Right lobe of liver (tissue), 6 donors: ENCODE measurements around the gene KIR2DL3. TPM values are rescaled to one million over a fixed set of nuclear protein-coding genes. Genes with fewer than 3 reads are reported as not detected.

Source experiments
- ATAC-seq, 4 donors: fragments of 200-7000 bp; cut with Tn5 transposase; one replicate each; pipeline ENCODE4 v1.9.1; 2020; ENCODE audit warnings: mild to moderate bottlenecking in 4 of 4, moderate library complexity in 4 of 4
- DNase-seq, 3 donors: peaks; one replicate each; pipeline ENCODE4 v3.0.0-alpha.2; 2020
- H3K27ac ChIP-seq, 3 donors: fragments of 200-600 bp; one replicate each; pipeline ENCODE4 v1.8.0; 2022
- H3K27me3 ChIP-seq, 2 donors: fragments of 200-600 bp; one replicate each; pipeline ENCODE4 v1.8.0; 2022
- H3K36me3 ChIP-seq, 4 donors: fragments of 200-600 bp; sonication (generic) in 1 of 4; one replicate each; pipeline versions ENCODE4 v1.5.1 to v1.8.0; 2017 to 2022; ENCODE audit warnings: control low read depth in 1 of 4
- H3K4me1 ChIP-seq, 4 donors: fragments of 200-600 bp; sonication (generic) in 1 of 4; one replicate each; pipeline versions ENCODE4 v1.5.1 to v1.8.0; 2017 to 2022; ENCODE audit warnings: control low read depth in 1 of 4
- H3K4me3 ChIP-seq, 3 donors: fragments of 200-600 bp; one replicate each; pipeline ENCODE4 v1.8.0; 2022
- H3K9me3 ChIP-seq, 4 donors: fragments of 200-600 bp; sonication (generic) in 1 of 4; one replicate each; pipeline versions ENCODE4 v1.5.1 to v1.8.0; 2017 to 2022; ENCODE audit warnings: control low read depth in 1 of 4
- POLR2A ChIP-seq: fragments of 450-650 bp; IDR thresholded peaks from one replicate; pipeline ENCODE4 v1.6.1; 2017; ENCODE audit warnings: antibody characterized with exemption, mild to moderate bottlenecking
- WGBS: methylation state at CpG from one replicate; pipeline ENCODE4 v1.1.6; 2018; ENCODE audit warnings: low coverage, low lambda C conversion rate; ENCODE audit not compliant: insufficient coverage; ENCODE audit errors: missing lambda C conversion rate; 5-methylcytosine and 5-hydroxymethylcytosine counted together
- intact Hi-C, 2 donors: fragments of 100-400 bp; cut with DNase I; formaldehyde crosslinking; loops; one replicate each; pipeline versions ENCODE4 v1.11.2 to v1.14.1; 2022
- total RNA-seq, 6 experiments: library from RNA; depleted of rRNA in 2 of 6; stranded (reverse); fragments of >200 nt in 2 of 6; fragmentation: NEBNext Ultra II Directional in 3 of 6; extraction: Animal tissue kit (Norgen Biotek cat#: 25700) in 3 of 6; gene quantifications; one replicate each; pipeline versions ENCODE4 v1.1.0 to v1.2.4, GENCODE V29; 2016 to 2023
- TF ChIP-seq, protein P1 (sequence below), 4 donors: fragments of 200-600 bp in 3 of 4; fragments of 450-650 bp in 1 of 4; IDR thresholded peaks; one replicate each; pipeline versions ENCODE4 v1.5.1 to v1.8.0; 2016 to 2022; ENCODE audit warnings: antibody characterized with exemption in 4 of 4, mild to moderate bottlenecking in 2 of 4
- donor health status: DM: no; HTN: yes; CAD: no.
- donor health status: DM: no; HTN: no; CAD: no.
- donor health status: DM: no; HTN: no; CAD: no.
- donor health status: DM: no; HTN: yes; CAD: no.
- donor health status: DM: no; HTN: yes; CAD: no.

KIR2DL3 gene
- total RNA-seq, 6 experiments from 2014 or later: not detected

DNA sequence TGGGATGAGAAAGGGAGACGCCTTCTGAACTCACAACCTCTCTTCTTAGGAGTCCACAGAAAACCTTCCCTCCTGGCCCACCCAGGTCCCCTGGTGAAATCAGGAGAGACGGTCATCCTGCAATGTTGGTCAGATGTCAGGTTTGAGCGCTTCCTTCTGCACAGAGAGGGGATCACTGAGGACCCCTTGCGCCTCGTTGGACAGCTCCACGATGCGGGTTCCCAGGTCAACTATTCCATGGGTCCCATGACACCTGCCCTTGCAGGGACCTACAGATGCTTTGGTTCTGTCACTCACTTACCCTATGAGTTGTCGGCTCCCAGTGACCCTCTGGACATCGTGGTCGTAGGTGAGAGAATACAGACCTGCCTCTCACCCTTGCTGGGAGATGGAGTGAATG lies 10.8 kb upstream of the KIR2DL3 start:
- H3K27ac ChIP-seq: no peak overlapping the region
- H3K4me3 ChIP-seq: no peak overlapping the region
- intact Hi-C loops: no loop called here
- no peaks in the 10 kb centered on the region for H3K9me3 ChIP-seq
- ATAC-seq: no peak
- no peaks in the 10 kb centered on the region for H3K36me3 ChIP-seq
- DNase-seq: no peak
- H3K4me1 ChIP-seq: no peaks in the 10 kb centered on the region
- TF ChIP-seq, protein P1, sequence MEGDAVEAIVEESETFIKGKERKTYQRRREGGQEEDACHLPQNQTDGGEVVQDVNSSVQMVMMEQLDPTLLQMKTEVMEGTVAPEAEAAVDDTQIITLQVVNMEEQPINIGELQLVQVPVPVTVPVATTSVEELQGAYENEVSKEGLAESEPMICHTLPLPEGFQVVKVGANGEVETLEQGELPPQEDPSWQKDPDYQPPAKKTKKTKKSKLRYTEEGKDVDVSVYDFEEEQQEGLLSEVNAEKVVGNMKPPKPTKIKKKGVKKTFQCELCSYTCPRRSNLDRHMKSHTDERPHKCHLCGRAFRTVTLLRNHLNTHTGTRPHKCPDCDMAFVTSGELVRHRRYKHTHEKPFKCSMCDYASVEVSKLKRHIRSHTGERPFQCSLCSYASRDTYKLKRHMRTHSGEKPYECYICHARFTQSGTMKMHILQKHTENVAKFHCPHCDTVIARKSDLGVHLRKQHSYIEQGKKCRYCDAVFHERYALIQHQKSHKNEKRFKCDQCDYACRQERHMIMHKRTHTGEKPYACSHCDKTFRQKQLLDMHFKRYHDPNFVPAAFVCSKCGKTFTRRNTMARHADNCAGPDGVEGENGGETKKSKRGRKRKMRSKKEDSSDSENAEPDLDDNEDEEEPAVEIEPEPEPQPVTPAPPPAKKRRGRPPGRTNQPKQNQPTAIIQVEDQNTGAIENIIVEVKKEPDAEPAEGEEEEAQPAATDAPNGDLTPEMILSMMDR (IDR thresholded peaks at IDR 0.05): no peak
- WGBS: 60% methylated on average over 1 of the region's 10 CpGs
- H3K27me3 ChIP-seq: no peaks in the 10 kb centered on the region

- intact Hi-C loops: no loop called here
- no peak for TF ChIP-seq POLR2A
- TF ChIP-seq, protein P1 (IDR thresholded peaks at IDR 0.05): no peak
- DNase-seq (no peak), ATAC-seq (no peak)
- 35% methylated on average over 3 of the region's 3 CpGs for WGBS
- no peak overlapping the region for H3K27ac ChIP-seq
- no peaks in the 10 kb centered on the region for H3K27me3 ChIP-seq
- no peaks in the 10 kb centered on the region for H3K4me1 ChIP-seq
- no peaks in the 10 kb centered on the region for H3K36me3 ChIP-seq
- H3K9me3 ChIP-seq: no peaks in the 10 kb centered on the region
- H3K4me3 ChIP-seq: no peak overlapping the region
These were observed 10.1 kb upstream of the KIR2DL3 start for GRCh38 chr19:54728167-54728566.

- Histone ChIP-seq H3K4me3 (no peak overlapping the region), H3K27me3 (no peaks in the 10 kb centered on the region), H3K27ac (no peak overlapping the region), H3K9me3 (no peaks in the 10 kb centered on the region), H3K36me3 (no peaks in the 10 kb centered on the region), H3K4me1 (no peaks in the 10 kb centered on the region)
- DNase-seq (no peak), ATAC-seq (no peak)
- no peak for TF ChIP-seq POLR2A
- TF ChIP-seq, protein P1 (IDR thresholded peaks at IDR 0.05): no peak
- intact Hi-C loops: no loop called here
- WGBS: 23% methylated on average over 4 of the region's 15 CpGs
These were observed 8.7 kb upstream of the KIR2DL3 start for GRCh38 chr19:54729416-54730188.

- intact Hi-C loops: no loop called here
- 37% methylated on average over 8 of the region's 8 CpGs for WGBS
- no peak for DNase-seq
- no peak for TF ChIP-seq POLR2A
- TF ChIP-seq, protein P1 (IDR thresholded peaks at IDR 0.05): no peak
- Histone ChIP-seq H3K36me3 (no peaks in the 10 kb centered on the region), H3K4me3 (no peak overlapping the region), H3K27ac (no peak overlapping the region), H3K27me3 (no peaks in the 10 kb centered on the region), H3K9me3 (no peaks in the 10 kb centered on the region), H3K4me1 (no peaks in the 10 kb centered on the region)
- no peak for ATAC-seq
These were observed 7.1 kb upstream of the KIR2DL3 start for GRCh38 chr19:54731191-54731590.
